Measurements from ENCODE around the gene DAPK2. TPM values are rescaled to one million over a fixed set of nuclear protein-coding genes. Genes with fewer than 3 reads are reported as not detected.

DAPK2 gene
- total RNA-seq, 1 donor from 2014 or later, result 0.52 TPM

DNA sequence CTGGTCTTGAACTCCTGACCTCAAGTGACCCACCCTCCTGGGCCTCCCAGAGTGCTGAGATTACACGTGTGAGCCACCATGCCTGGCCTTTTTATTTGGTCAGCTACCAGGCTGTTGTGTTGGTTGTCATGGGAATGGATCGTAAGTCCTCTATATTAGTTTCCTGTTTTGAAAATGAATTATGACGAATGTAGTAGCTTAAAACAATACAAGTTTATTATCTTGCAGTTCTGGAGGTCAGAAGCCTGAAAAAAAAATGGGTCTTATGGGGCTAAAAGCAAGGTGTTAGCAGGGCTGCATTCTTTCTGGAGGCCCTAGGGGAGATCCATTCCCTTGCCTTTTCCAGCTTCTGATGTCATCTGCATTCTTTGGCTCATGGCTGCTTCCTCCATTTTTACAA lies 187.4 kb downstream of the DAPK2 start:
- Mint-ChIP-seq H3K4me1 (ENCODE audit: low read depth, unreplicated experiment) (peaks cover 16% of the 10 kb centered on the region), H3K27ac (ENCODE audit: unreplicated experiment) (no peak overlapping the region), H3K36me3 (ENCODE audit: low read depth, unreplicated experiment) (no peaks in the 10 kb centered on the region), H3K4me3 (ENCODE audit: unreplicated experiment) (no peak overlapping the region), H3K9me3 (ENCODE audit: unreplicated experiment) (no peaks in the 10 kb centered on the region), H3K27me3 (ENCODE audit: low read depth, unreplicated experiment) (peaks cover 18% of the 10 kb centered on the region)
- H4K20me1 ChIP-seq (ENCODE audit: insufficient read depth, low read length), result no peaks in the 10 kb centered on the region
- H3K36me3 ChIP-seq (ENCODE audit: insufficient read depth, low read length), result no peaks in the 10 kb centered on the region
- H3K9me3 ChIP-seq (ENCODE audit: insufficient read depth, low read depth, low read length), result no peaks in the 10 kb centered on the region
- DNase-seq (ENCODE audit: low read depth) (peak; percentile 10), FAIRE-seq (no peak)
- no peak overlapping the region for H3K9ac ChIP-seq (ENCODE audit: low read length)
- H3K79me2 ChIP-seq (ENCODE audit: insufficient read depth, low read length), result no peaks in the 10 kb centered on the region
- H2AFZ ChIP-seq (ENCODE audit: low read depth, low read length), result no peak overlapping the region
- H3K27me3 ChIP-seq (ENCODE audit: insufficient read depth, low read length), result no peaks in the 10 kb centered on the region
- no peak overlapping the region for H3K4me2 ChIP-seq (ENCODE audit: low read length)
- H3K27ac ChIP-seq (ENCODE audit: low read depth, low read length), result no peak overlapping the region
- H3K4me3 ChIP-seq (ENCODE audit: insufficient read depth, low read depth, low read length), result no peak overlapping the region
- peaks cover 14% of the 10 kb centered on the region for H3K4me1 ChIP-seq (ENCODE audit: insufficient read depth, low read length)
- no peak for TF ChIP-seq EZH2 (IDR thresholded peaks at IDR 0.05; ENCODE audit: insufficient read depth, low read length)
- TF ChIP-seq CTCF (IDR thresholded peaks at IDR 0.05; ENCODE audit: insufficient read depth, low read depth, low read length), result no peak

DNA sequence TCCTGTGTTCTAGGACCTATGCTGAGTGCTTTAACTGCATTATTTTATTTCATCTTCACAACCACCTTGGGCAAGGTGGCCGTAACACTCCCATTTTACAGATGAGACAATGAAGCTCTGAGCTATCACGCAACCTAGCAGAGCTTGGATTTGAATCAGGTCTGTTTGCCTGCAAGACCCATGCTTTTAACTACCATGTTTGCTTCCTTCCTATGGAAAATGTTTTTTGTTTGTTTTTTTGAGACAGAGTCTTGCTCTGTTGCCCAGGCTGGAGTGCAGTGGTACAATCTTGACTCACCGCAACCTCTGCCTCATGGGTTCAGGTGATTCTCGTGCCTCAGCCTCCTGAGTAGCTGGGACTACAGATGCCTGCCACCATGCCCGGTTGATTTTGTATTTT lies 187.8 kb downstream of the DAPK2 start:
- Mint-ChIP-seq H3K36me3 (ENCODE audit: low read depth, unreplicated experiment) (no peaks in the 10 kb centered on the region), H3K4me3 (ENCODE audit: unreplicated experiment) (no peak overlapping the region)
- TF ChIP-seq CTCF (IDR thresholded peaks at IDR 0.05; ENCODE audit: insufficient read depth, low read depth, low read length), result no peak
- no peak for TF ChIP-seq EZH2 (IDR thresholded peaks at IDR 0.05; ENCODE audit: insufficient read depth, low read length)

GRCh38 chr15:63857461-63857856 lies 188.8 kb downstream of the DAPK2 start:
- H2AFZ ChIP-seq (ENCODE audit: low read depth, low read length), result no peak overlapping the region
- H3K4me1 Mint-ChIP-seq (ENCODE audit: low read depth, unreplicated experiment), result peaks cover 16% of the 10 kb centered on the region
- H3K79me2 ChIP-seq (ENCODE audit: insufficient read depth, low read length), result no peaks in the 10 kb centered on the region

More for the DNA sequence above, 187.8 kb downstream of the DAPK2 start:
- Histone ChIP-seq H3K9ac (ENCODE audit: low read length) (no peak overlapping the region), H2AFZ (ENCODE audit: low read depth, low read length) (no peak overlapping the region), H3K4me1 (ENCODE audit: insufficient read depth, low read length) (peaks cover 14% of the 10 kb centered on the region), H3K79me2 (ENCODE audit: insufficient read depth, low read length) (no peaks in the 10 kb centered on the region), H3K4me3 (ENCODE audit: insufficient read depth, low read depth, low read length) (no peak overlapping the region), H3K27me3 (ENCODE audit: insufficient read depth, low read length) (no peaks in the 10 kb centered on the region), H3K36me3 (ENCODE audit: insufficient read depth, low read length) (no peaks in the 10 kb centered on the region), H3K27ac (ENCODE audit: low read depth, low read length) (no peak overlapping the region), H3K4me2 (ENCODE audit: low read length) (no peak overlapping the region), H4K20me1 (ENCODE audit: insufficient read depth, low read length) (no peaks in the 10 kb centered on the region), H3K9me3 (ENCODE audit: insufficient read depth, low read depth, low read length) (no peaks in the 10 kb centered on the region)
- Mint-ChIP-seq H3K27me3 (ENCODE audit: low read depth, unreplicated experiment) (peaks cover 16% of the 10 kb centered on the region), H3K4me1 (ENCODE audit: low read depth, unreplicated experiment) (peaks cover 16% of the 10 kb centered on the region), H3K27ac (ENCODE audit: unreplicated experiment) (no peak overlapping the region), H3K9me3 (ENCODE audit: unreplicated experiment) (no peaks in the 10 kb centered on the region)
- FAIRE-seq (no peak), DNase-seq (ENCODE audit: low read depth) (no peak)

More at GRCh38 chr15:63857461-63857856, 188.8 kb downstream of the DAPK2 start:
- H3K4me1 ChIP-seq (ENCODE audit: insufficient read depth, low read length), result peaks cover 14% of the 10 kb centered on the region
- Mint-ChIP-seq H3K9me3 (ENCODE audit: unreplicated experiment) (no peaks in the 10 kb centered on the region), H3K27me3 (ENCODE audit: low read depth, unreplicated experiment) (peaks cover 8% of the 10 kb centered on the region), H3K27ac (ENCODE audit: unreplicated experiment) (peak overlapping the region; percentile 66), H3K36me3 (ENCODE audit: low read depth, unreplicated experiment) (no peaks in the 10 kb centered on the region), H3K4me3 (ENCODE audit: unreplicated experiment) (no peak overlapping the region)
- peak overlapping the region; percentile 2 for H3K4me3 ChIP-seq (ENCODE audit: insufficient read depth, low read depth, low read length)
- TF ChIP-seq EZH2 (IDR thresholded peaks at IDR 0.05; ENCODE audit: insufficient read depth, low read length), result no peak
- TF ChIP-seq CTCF (IDR thresholded peaks at IDR 0.05; ENCODE audit: insufficient read depth, low read depth, low read length), result no peak
- FAIRE-seq (no peak), DNase-seq (ENCODE audit: low read depth) (no peak)
- peak overlapping the region; percentile 29 for H3K4me2 ChIP-seq (ENCODE audit: low read length)
- H3K36me3 ChIP-seq (ENCODE audit: insufficient read depth, low read length), result no peaks in the 10 kb centered on the region
- H3K27me3 ChIP-seq (ENCODE audit: insufficient read depth, low read length), result no peaks in the 10 kb centered on the region
- H3K27ac ChIP-seq (ENCODE audit: low read depth, low read length), result peak overlapping the region; percentile 23
- H3K9me3 ChIP-seq (ENCODE audit: insufficient read depth, low read depth, low read length), result no peaks in the 10 kb centered on the region
- no peaks in the 10 kb centered on the region for H4K20me1 ChIP-seq (ENCODE audit: insufficient read depth, low read length)
- no peak overlapping the region for H3K9ac ChIP-seq (ENCODE audit: low read length)
